SK-N-SH treated with all-trans-retinoic acid at 6 μM for 48 hours (cell line): ENCODE data around the gene SHANK2.

ENCODE experiments used
- ATAC-seq: fragments of 200-7000 bp; cut with Tn5 transposase; 3 replicates; pipeline ENCODE4 v1.9.1; 2020; ENCODE audit warnings: mild to moderate bottlenecking, moderate library complexity
- ARNTL ChIP-seq: fragments of 450-650 bp; formaldehyde crosslinking; IDR thresholded peaks from 2 replicates; pipeline ENCODE4 v1.5.0; 2020; ENCODE audit warnings: low read depth, mild to moderate bottlenecking, moderate library complexity, borderline replicate concordance
- BACH2 ChIP-seq: fragments of 250-450 bp; sonication (Bioruptor Pico); IDR thresholded peaks from 2 replicates; pipeline ENCODE4 v1.9.0; 2021; ENCODE audit warnings: mild to moderate bottlenecking, borderline replicate concordance
- ESRRG ChIP-seq: fragments of 250-450 bp; sonication (Bioruptor Pico); IDR thresholded peaks from 2 replicates; pipeline ENCODE4 v1.6.1; 2021; ENCODE audit warnings: mild to moderate bottlenecking
- GLIS3 ChIP-seq: fragments of 250-450 bp; sonication (Bioruptor Pico); IDR thresholded peaks from 2 replicates; pipeline ENCODE4 v1.5.0; 2020; ENCODE audit warnings: mild to moderate bottlenecking, moderate library complexity
- ISL1 ChIP-seq: fragments of 250-450 bp; sonication (Bioruptor Pico); IDR thresholded peaks from 2 replicates; pipeline ENCODE4 v2.1.2; 2022; ENCODE audit warnings: mild to moderate bottlenecking, moderate library complexity
- OSR1 ChIP-seq: fragments of 250-450 bp; sonication (Bioruptor Pico); IDR thresholded peaks from 2 replicates; pipeline ENCODE4 v1.8.0; 2022; ENCODE audit warnings: moderate library complexity, mild to moderate bottlenecking, inconsistent platforms
- PATZ1 ChIP-seq: fragments of 250-450 bp; sonication (Bioruptor Pico); IDR thresholded peaks from 2 replicates; pipeline ENCODE4 v1.8.0; 2020; ENCODE audit warnings: mild to moderate bottlenecking, moderate library complexity, borderline replicate concordance
- PPARA ChIP-seq: fragments of 250-450 bp; sonication (Bioruptor Pico); IDR thresholded peaks from 2 replicates; pipeline ENCODE4 v1.5.0; 2020; ENCODE audit warnings: mild to moderate bottlenecking, borderline replicate concordance
- SNAI2 ChIP-seq: fragments of 250-450 bp; sonication (Bioruptor Pico); IDR thresholded peaks from 2 replicates; pipeline ENCODE4 v1.5.0; 2020; ENCODE audit warnings: mild to moderate bottlenecking, moderate library complexity
- TCF4 ChIP-seq: fragments of 250-450 bp; sonication (Bioruptor Pico); IDR thresholded peaks from 2 replicates; pipeline ENCODE4 v1.8.0; 2021; ENCODE audit warnings: mild to moderate bottlenecking, moderate library complexity, borderline replicate concordance
- TOX ChIP-seq: fragments of 250-450 bp; sonication (Bioruptor Pico); IDR thresholded peaks from 2 replicates; pipeline ENCODE4 v1.8.0; 2021; ENCODE audit warnings: mild to moderate bottlenecking, moderate library complexity, borderline replicate concordance
- TSHZ2 ChIP-seq: fragments of 250-450 bp; sonication (Bioruptor Pico); IDR thresholded peaks from 2 replicates; pipeline ENCODE4 v1.5.0; 2020; ENCODE audit warnings: mild to moderate bottlenecking, moderate library complexity
- ZC3H10 ChIP-seq: fragments of 250-450 bp; sonication (Bioruptor Pico); IDR thresholded peaks from 2 replicates; pipeline ENCODE4 v1.5.1; 2021; ENCODE audit warnings: mild to moderate bottlenecking, moderate library complexity
- ZFP3 ChIP-seq: fragments of 250-450 bp; sonication (Bioruptor Pico); IDR thresholded peaks from 2 replicates; pipeline ENCODE4 v1.5.0; 2020; ENCODE audit warnings: mild to moderate bottlenecking, moderate library complexity
- ZFP30 ChIP-seq: fragments of 450-650 bp; formaldehyde crosslinking; IDR thresholded peaks from 2 replicates; pipeline ENCODE4 v1.5.0; 2022; ENCODE audit warnings: mild to moderate bottlenecking, moderate library complexity
- ZNF565 ChIP-seq: fragments of 450-650 bp; formaldehyde crosslinking; conservative IDR thresholded peaks from 2 replicates; pipeline ENCODE4 v1.5.0; 2020; ENCODE audit warnings: low read depth, mild to moderate bottlenecking, moderate library complexity
- ZNF70 ChIP-seq: fragments of 450-650 bp; formaldehyde crosslinking; IDR thresholded peaks from 2 replicates; pipeline ENCODE4 v1.5.0; 2020; ENCODE audit warnings: mild to moderate bottlenecking, moderate library complexity
- TF ChIP-seq, protein P1 (sequence below): fragments of 250-450 bp; sonication (Bioruptor Pico); IDR thresholded peaks from 2 replicates; pipeline ENCODE4 v1.8.0; 2021; ENCODE audit warnings: low read depth, mild to moderate bottlenecking, moderate library complexity, borderline replicate concordance
- TF ChIP-seq, protein P2 (sequence below): fragments of 250-450 bp; sonication (Bioruptor Pico); IDR thresholded peaks from 2 replicates; pipeline ENCODE4 v1.5.1; 2020; ENCODE audit warnings: low read depth, mild to moderate bottlenecking, moderate library complexity
- TF ChIP-seq, protein P3 (sequence below): fragments of 250-450 bp; sonication (Bioruptor Pico); IDR thresholded peaks from 2 replicates; pipeline ENCODE4 v1.5.1; 2021; ENCODE audit warnings: mild to moderate bottlenecking, moderate library complexity

SHANK2 gene

GRCh38 chr11:71281831-71282230, 29.5 kb upstream of the SHANK2 start:
- ATAC-seq: no peak
- TF ChIP-seq TCF4 (CRISPR knock-in tag): no peak
- TF ChIP-seq ZNF70 (CRISPR knock-in tag): no peak
- TF ChIP-seq ARNTL (CRISPR knock-in tag): no peak
- TF ChIP-seq ISL1 (CRISPR knock-in tag): no peak

DNA sequence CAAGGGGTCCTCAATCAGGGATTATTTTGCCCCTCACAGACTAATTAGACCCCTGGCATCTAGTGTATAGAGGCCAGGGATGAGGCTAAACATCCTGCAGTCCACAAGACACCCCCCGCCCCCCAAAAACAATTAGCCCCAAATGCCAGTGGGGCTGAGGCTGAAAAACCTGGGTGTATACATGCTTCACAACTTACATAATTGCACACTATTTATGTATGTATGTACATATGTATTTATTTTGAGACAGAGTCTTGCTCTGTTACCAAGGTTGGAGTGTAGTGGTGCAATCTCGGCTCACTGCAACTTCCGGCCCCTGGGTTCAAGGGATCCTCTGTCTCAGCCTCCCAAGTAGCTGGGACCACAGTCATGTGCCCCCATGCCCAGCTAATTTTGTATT, 28.8 kb upstream of the SHANK2 start:
- ATAC-seq: no peak
- TF ChIP-seq, protein P1, sequence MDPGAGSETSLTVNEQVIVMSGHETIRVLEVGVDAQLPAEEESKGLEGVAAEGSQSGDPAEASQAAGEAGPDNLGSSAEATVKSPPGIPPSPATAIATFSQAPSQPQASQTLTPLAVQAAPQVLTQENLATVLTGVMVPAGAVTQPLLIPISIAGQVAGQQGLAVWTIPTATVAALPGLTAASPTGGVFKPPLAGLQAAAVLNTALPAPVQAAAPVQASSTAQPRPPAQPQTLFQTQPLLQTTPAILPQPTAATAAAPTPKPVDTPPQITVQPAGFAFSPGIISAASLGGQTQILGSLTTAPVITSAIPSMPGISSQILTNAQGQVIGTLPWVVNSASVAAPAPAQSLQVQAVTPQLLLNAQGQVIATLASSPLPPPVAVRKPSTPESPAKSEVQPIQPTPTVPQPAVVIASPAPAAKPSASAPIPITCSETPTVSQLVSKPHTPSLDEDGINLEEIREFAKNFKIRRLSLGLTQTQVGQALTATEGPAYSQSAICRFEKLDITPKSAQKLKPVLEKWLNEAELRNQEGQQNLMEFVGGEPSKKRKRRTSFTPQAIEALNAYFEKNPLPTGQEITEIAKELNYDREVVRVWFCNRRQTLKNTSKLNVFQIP (CRISPR knock-in tag): no peak
- TF ChIP-seq GLIS3 (CRISPR knock-in tag): no peak
- TF ChIP-seq SNAI2 (CRISPR knock-in tag): no peak
- no peak for TF ChIP-seq ISL1 (CRISPR knock-in tag)
- TF ChIP-seq TCF4 (CRISPR knock-in tag): no peak
- TF ChIP-seq OSR1 (CRISPR knock-in tag): no peak
- TF ChIP-seq PPARA (CRISPR knock-in tag): no peak
- no peak for TF ChIP-seq BACH2
- TF ChIP-seq ZFP30: no peak
- TF ChIP-seq, protein P2, sequence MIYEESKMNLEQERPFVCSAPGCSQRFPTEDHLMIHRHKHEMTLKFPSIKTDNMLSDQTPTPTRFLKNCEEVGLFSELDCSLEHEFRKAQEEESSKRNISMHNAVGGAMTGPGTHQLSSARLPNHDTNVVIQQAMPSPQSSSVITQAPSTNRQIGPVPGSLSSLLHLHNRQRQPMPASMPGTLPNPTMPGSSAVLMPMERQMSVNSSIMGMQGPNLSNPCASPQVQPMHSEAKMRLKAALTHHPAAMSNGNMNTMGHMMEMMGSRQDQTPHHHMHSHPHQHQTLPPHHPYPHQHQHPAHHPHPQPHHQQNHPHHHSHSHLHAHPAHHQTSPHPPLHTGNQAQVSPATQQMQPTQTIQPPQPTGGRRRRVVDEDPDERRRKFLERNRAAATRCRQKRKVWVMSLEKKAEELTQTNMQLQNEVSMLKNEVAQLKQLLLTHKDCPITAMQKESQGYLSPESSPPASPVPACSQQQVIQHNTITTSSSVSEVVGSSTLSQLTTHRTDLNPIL (CRISPR knock-in tag): no peak
- TF ChIP-seq ZNF70 (CRISPR knock-in tag): no peak
- TF ChIP-seq ZNF565 (CRISPR knock-in tag): no peak
- no peak for TF ChIP-seq ZC3H10
- TF ChIP-seq ESRRG: no peak
- TF ChIP-seq ZFP3 (CRISPR knock-in tag): no peak
- TF ChIP-seq, protein P3, sequence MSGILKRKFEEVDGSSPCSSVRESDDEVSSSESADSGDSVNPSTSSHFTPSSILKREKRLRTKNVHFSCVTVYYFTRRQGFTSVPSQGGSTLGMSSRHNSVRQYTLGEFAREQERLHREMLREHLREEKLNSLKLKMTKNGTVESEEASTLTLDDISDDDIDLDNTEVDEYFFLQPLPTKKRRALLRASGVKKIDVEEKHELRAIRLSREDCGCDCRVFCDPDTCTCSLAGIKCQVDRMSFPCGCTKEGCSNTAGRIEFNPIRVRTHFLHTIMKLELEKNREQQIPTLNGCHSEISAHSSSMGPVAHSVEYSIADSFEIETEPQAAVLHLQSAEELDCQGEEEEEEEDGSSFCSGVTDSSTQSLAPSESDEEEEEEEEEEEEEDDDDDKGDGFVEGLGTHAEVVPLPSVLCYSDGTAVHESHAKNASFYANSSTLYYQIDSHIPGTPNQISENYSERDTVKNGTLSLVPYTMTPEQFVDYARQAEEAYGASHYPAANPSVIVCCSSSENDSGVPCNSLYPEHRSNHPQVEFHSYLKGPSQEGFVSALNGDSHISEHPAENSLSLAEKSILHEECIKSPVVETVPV (CRISPR knock-in tag): no peak
- TF ChIP-seq PATZ1 (CRISPR knock-in tag): no peak

GRCh38 chr11:71279916-71280645, 27.7 kb upstream of the SHANK2 start:
- no peak for ATAC-seq
- TF ChIP-seq TSHZ2 (no peak), ARNTL (CRISPR knock-in tag) (no peak), ISL1 (CRISPR knock-in tag) (no peak), TOX (CRISPR knock-in tag) (no peak), ZNF565 (CRISPR knock-in tag) (no peak), ZFP30 (no peak), ZC3H10 (no peak), TCF4 (CRISPR knock-in tag) (no peak), ZFP3 (CRISPR knock-in tag) (no peak), ESRRG (no peak), BACH2 (no peak), ZNF70 (CRISPR knock-in tag) (no peak), PPARA (CRISPR knock-in tag) (no peak)
- TF ChIP-seq, protein P3 (CRISPR knock-in tag): no peak
- TF ChIP-seq, protein P2 (CRISPR knock-in tag): no peak
- TF ChIP-seq, protein P1 (CRISPR knock-in tag): no peak
